ENCODE data around the gene ARHGAP6. TPM values are rescaled to one million over a fixed set of nuclear protein-coding genes. Genes with fewer than 3 reads are reported as not detected.
A peak's percentile ranks its signal among the peaks of the same experiment; 100 is the strongest.

ARHGAP6 gene
- total and polyA plus RNA-seq, 2 of the 13 experiments (the other 11 are each of a cell fraction or from before 2014, with no cell fraction given): 0.11 TPM; not detected in 1

- TF ChIP-seq KAT8 (CRISPR knock-in tag; IDR thresholded peaks at IDR 0.05): no peak
Observed at GRCh38 chrX:11117745-11118144, 548.0 kb downstream of the ARHGAP6 start (continued).

- FAIRE-seq (no peak), ATAC-seq (no peak), DNase-seq (ENCODE audit: low spot score) (no peak)
- Histone ChIP-seq H3K4me2 (ENCODE audit: low read depth, low read length) (no peak overlapping the region), H2AFZ (ENCODE audit: low read length) (no peak overlapping the region), H3K4me3 (replicated peaks in 1 of 3; ENCODE audit: insufficient read depth in 1 of 3, low read depth in 2 of 3, low read length in 3 of 3) (no peak overlapping the region), H3K9me3 (ENCODE audit: low read length) (no peaks in the 10 kb centered on the region), H3K4me1 (ENCODE audit: insufficient read depth, low read length) (peaks cover 30% of the 10 kb centered on the region), H4K20me1 (ENCODE audit: insufficient read depth, low read length) (no peaks in the 10 kb centered on the region), H3K36me3 (replicated peaks in 1 of 2; ENCODE audit: control insufficient read depth in 1 of 2, insufficient read depth in 2 of 2, low read length in 2 of 2) (peaks cover under 1 to 37% of the 10 kb centered on the region in 2 experiments; a peak in 4 of 5 replicates), H3K79me2 (ENCODE audit: insufficient read depth, low read length) (peaks cover 17% of the 10 kb centered on the region), H3K9ac (ENCODE audit: insufficient read depth, low read depth, low read length) (no peak overlapping the region), H3K27ac (ENCODE audit: extremely low read length, insufficient read depth, low read length) (no peak overlapping the region), H3K27me3 (ENCODE audit: control insufficient read depth in 1 of 2, insufficient read depth in 2 of 2, low read length in 2 of 2) (no peaks in the 10 kb centered on the region)
- TF ChIP-seq THAP11 (CRISPR knock-in tag; IDR thresholded peaks at IDR 0.05) (no peak), ZNF224 (CRISPR knock-in tag; IDR thresholded peaks at IDR 0.05) (no peak), ARNT (IDR thresholded peaks at IDR 0.05) (no peak), ZNF703 (CRISPR knock-in tag; IDR thresholded peaks at IDR 0.05; ENCODE audit: borderline replicate concordance) (no peak)
- in situ Hi-C loops (cut with HindIII; ENCODE audit: extremely low pct_ligation_motif_present, low pct_unique_long_range_greater_than_20kb) (no loop called here), intact Hi-C loops (cut with micrococcal nuclease; ENCODE audit: unreplicated experiment) (no loop called here)
- BruUV-seq (replicated peaks): no TSS peak
- CTCF ChIA-PET (ENCODE audit: low intra/inter-chr PET ratio, low total read pairs): no interaction called here
- POLR2A ChIA-PET: no interaction called here
Observed at GRCh38 chrX:11113731-11114130, 552.0 kb downstream of the ARHGAP6 start.

- peak overlapping the region; percentile 80 for H3K4me2 ChIP-seq (ENCODE audit: low read depth, low read length)
- peak overlapping the region; percentile 67 to 88 (median 86) for H3K4me3 ChIP-seq (replicated peaks in 1 of 3; ENCODE audit: insufficient read depth in 1 of 3, low read depth in 2 of 3, low read length in 3 of 3)
- CTCF ChIA-PET (ENCODE audit: low intra/inter-chr PET ratio, low total read pairs): no interaction called here
- H4K20me1 ChIP-seq (ENCODE audit: insufficient read depth, low read length): no peaks in the 10 kb centered on the region
- no peaks in the 10 kb centered on the region for H3K9me3 ChIP-seq (ENCODE audit: low read length)
- peaks cover 30% of the 10 kb centered on the region for H3K4me1 ChIP-seq (ENCODE audit: insufficient read depth, low read length)
- H2AFZ ChIP-seq (ENCODE audit: low read length): no peak overlapping the region
- H3K79me2 ChIP-seq (ENCODE audit: insufficient read depth, low read length): peaks cover 17% of the 10 kb centered on the region
- DNase-seq (ENCODE audit: low spot score): no peak
- peak overlapping the region; percentile 82 for H3K27ac ChIP-seq (ENCODE audit: extremely low read length, insufficient read depth, low read length)
- FAIRE-seq: no peak
- no peak for ATAC-seq
- H3K36me3 ChIP-seq (replicated peaks in 1 of 2; ENCODE audit: control insufficient read depth in 1 of 2, insufficient read depth in 2 of 2, low read length in 2 of 2): peaks cover 0 to 23% of the 10 kb centered on the region in 2 experiments; a peak in 3 of 5 replicates
- no TSS peak for BruUV-seq (replicated peaks)
- TF ChIP-seq FIP1L1 (IDR thresholded peaks at IDR 0.05; ENCODE audit: borderline replicate concordance, insufficient read depth, low read depth, low read length): no peak
- no peak for TF ChIP-seq HIVEP1 (CRISPR knock-in tag; IDR thresholded peaks at IDR 0.05)
- no peak for TF ChIP-seq ZNF354B (CRISPR knock-in tag; IDR thresholded peaks at IDR 0.05)
- no peak for TF ChIP-seq HNRNPLL (IDR thresholded peaks at IDR 0.05; ENCODE audit: low read depth, low read length, poor library complexity, severe bottlenecking)
- TF ChIP-seq GPN1 (CRISPR knock-in tag; IDR thresholded peaks at IDR 0.05; ENCODE audit: borderline replicate concordance): no peak
- TF ChIP-seq ZSCAN31 (CRISPR knock-in tag; IDR thresholded peaks at IDR 0.05; ENCODE audit: low read depth): no peak
- no peak for TF ChIP-seq MAFG (CRISPR knock-in tag; IDR thresholded peaks at IDR 0.05)
- no peak for TF ChIP-seq ZNF451 (CRISPR knock-in tag; IDR thresholded peaks at IDR 0.05)
- TF ChIP-seq ZNF251 (CRISPR knock-in tag; IDR thresholded peaks at IDR 0.05): no peak
- no peak for TF ChIP-seq FOXK2 (IDR thresholded peaks at IDR 0.05)
- TF ChIP-seq GATA4 (IDR thresholded peaks at IDR 0.05; ENCODE audit: borderline replicate concordance, low read depth): no peak
- no peak for TF ChIP-seq SNAPC5 (CRISPR knock-in tag; IDR thresholded peaks at IDR 0.05; ENCODE audit: borderline replicate concordance)
- no peak for TF ChIP-seq ZFP1 (CRISPR knock-in tag; IDR thresholded peaks at IDR 0.05)
- TF ChIP-seq NCOR1 (IDR thresholded peaks at IDR 0.05; ENCODE audit: borderline replicate concordance, low read length): no peak
- no peak for TF ChIP-seq SYNCRIP (IDR thresholded peaks at IDR 0.05; ENCODE audit: insufficient read depth, low read depth, low read length)
- POLR2A ChIA-PET: interaction anchor here (0.9 kb wide), 1 partner anchor 11 kb away, joined by 3 read pairs; no protein-coding TSS in a partner anchor
- peak overlapping the region; percentile 94 for H3K9ac ChIP-seq (ENCODE audit: insufficient read depth, low read depth, low read length)
- 19% methylated on average over 4 of the region's 9 CpGs for WGBS (ENCODE audit: low lambda C conversion rate)
- H3K27me3 ChIP-seq (ENCODE audit: control insufficient read depth in 1 of 2, insufficient read depth in 2 of 2, low read length in 2 of 2): no peaks in the 10 kb centered on the region
- in situ Hi-C loops (cut with HindIII; ENCODE audit: extremely low pct_ligation_motif_present, low pct_unique_long_range_greater_than_20kb): no loop called here
- intact Hi-C loops (cut with micrococcal nuclease; ENCODE audit: unreplicated experiment): no loop called here
Observed at GRCh38 chrX:11111947-11112346, 553.8 kb downstream of the ARHGAP6 start.

Measured in HepG2 (cell line).